HG02943 (cell line): ENCODE measurements around the gene MORN3.
"Not testable (repeated sequence)": the region's sequence is repeated elsewhere in the genome, so short reads cannot be mapped to it uniquely, and the experiment has no call there.

Source experiments
- ATAC-seq: cut with Tn5 transposase; IDR thresholded peaks from one replicate; pipeline ENCODE4 v1.9.1; 2021; ENCODE audit warnings: mild to moderate bottlenecking, low read depth, moderate library complexity; ENCODE audit not compliant: unreplicated experiment

Gene MORN3

GRCh38 chr12:121649322-121649721 is 20.1 kb downstream of the MORN3 start:
- no peak for ATAC-seq

GRCh38 chr12:121648458-121649028 is 20.9 kb downstream of the MORN3 start:
- ATAC-seq = no peak

GRCh38 chr12:121641343-121641630 is 28.2 kb downstream of the MORN3 start:
- ATAC-seq = no peak

GRCh38 chr12:121638298-121639202 is 30.9 kb downstream of the MORN3 start:
- ATAC-seq = no peak

DNA sequence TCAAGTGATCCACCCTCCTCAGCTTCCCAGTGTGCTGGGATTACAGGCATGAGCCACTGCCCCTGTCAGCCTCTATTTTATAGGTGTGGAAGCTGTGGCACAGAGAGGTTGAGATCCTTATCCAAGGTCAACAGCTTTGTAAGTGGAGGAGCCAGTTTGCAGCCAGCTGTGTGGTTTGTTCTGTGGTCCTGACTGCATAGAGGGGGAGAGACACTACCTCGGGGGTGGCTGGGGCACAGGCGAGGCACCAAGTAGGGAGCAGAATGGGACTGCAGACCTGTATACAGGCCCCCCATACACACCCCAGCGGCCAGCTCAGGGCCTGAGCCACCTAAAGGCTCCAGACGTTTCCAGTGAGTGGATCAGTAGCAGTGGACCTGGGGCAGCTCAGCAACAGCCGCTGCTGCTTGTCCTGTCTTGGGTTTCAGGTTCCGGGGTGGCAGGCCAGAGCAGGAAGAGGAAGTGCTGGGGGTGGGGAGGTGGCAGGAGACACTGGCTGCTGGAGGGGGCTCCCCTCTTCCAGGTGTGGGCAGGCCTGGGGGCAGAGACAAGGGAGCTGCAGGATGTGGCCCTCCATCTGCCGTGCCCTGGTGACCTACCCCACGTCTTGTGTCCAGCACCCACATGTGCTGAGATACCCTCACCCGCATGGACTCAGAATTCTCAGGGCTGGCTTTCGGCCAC is 32.1 kb downstream of the MORN3 start:
- no peak for ATAC-seq

DNA sequence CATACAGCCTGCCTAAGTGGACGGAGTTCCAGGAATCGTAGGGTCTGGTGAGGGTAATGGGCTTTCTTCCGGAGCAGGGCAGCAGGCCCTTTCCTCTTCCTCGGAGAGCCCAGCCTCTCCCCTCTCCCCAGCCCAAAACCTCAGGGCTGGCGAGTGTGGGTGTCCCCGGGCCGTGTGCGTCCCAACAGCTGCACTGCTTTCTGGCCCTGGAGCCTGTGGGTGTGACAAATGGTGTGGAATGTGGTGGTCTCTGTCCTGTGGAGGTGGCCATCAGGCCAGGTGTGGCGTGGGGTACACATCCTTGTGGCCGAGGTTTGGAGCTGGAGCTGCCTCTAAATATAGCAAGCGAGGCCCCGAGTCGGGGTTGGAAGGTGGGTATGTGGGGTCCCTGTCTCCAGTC is 34.6 kb downstream of the MORN3 start:
- no peak for ATAC-seq

DNA sequence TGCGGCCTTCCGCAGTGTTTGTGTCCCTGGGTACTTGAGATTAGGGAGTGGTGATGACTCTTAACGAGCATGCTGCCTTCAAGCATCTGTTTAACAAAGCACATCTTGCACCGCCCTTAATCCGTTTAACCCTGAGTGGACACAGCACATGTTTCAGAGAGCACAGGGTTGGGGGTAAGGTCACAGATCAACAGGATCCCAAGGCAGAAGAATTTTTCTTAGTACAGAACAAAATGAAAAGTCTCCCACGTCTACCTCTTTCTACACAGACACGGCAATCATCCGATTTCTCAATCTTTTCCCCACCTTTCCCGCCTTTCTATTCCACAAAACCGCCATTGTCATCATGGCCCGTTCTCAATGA is 35.6 kb downstream of the MORN3 start:
- ATAC-seq = not testable (repeated sequence)

DNA sequence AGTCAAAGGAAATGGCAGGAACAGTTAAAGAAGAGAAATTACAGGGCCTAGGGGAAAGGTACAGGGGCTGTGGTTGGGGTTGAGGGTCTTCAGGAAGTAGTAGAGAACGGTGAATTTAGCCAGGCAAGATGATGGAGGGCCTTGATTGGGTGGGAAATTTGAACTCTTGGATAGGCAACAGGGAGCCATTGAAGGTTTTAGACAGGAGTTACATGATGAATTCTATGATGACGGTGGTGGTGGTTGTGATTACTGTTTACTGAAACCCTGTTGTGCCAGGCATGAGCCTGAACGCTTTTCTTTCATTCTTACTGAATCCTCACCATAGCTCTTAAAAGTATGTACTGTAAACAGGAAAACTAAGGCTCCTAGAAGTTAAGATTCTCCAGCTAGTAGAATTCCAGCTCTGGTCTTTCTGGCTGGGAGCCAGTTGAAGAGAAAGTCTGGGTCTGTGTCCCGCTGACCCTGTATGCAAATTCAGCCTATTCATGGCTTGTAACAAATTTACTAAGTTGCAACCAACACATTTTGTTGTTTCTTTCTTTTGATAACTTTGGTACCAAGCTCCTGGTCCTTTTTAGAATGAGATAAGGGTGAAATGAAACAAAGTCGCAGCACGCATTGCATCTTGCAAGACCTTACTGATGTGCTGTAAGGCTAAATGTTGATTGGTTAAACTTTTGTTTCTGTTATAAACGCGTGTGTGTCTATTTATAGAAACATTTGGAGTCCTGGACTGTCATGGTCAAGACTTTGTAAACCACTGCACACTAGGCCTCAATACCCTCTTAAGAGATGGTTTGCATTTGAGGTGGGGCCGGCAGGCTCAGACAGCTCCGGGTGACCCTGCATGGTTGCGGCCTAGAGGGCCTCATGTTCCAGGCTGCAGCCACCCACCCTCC is 37.1 kb downstream of the MORN3 start:
- ATAC-seq = no peak

GRCh38 chr12:121630791-121631355 is 38.6 kb downstream of the MORN3 start:
- ATAC-seq = no peak

- ATAC-seq = no peak
These were observed 40.9 kb downstream of the MORN3 start for GRCh38 chr12:121628536-121628935.

GRCh38 chr12:121628037-121628436 is 41.4 kb downstream of the MORN3 start:
- no peak for ATAC-seq

DNA sequence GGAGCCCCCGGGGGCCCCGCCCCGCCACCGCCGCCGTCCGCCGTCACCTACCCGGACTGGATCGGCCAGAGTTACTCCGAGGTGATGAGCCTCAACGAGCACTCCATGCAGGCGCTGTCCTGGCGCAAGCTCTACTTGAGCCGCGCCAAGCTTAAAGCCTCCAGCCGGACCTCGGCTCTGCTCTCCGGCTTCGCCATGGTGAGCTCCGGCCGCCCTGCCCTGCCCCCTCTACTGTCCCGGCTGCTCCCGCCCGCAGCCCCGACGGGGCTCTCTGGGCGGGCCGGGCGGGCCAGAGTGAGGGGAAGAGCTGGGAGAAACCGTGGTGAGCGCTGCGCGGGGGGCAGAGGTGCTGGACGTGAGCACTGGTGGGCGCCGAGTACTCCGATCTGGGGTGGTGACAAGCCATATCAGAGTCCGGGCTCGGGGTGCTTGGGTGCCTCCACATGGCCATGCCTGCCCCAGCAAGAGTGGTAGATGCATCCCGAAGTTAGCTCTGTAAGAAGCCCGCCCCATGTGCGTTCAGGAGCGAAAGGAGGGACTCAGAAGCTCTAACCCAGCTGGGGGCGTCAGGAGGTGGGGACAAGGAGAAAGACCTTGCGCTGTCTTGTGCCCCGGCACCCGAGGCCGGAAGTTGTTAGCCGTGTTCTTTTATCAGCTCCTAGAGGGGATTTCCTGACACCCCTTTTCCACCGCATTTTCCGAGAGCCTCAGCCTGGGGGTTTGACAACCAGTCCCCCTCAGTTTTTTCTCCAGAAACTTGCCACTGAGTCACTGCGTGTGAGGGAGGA is 42.4 kb downstream of the MORN3 start:
- peak; percentile 30 for ATAC-seq

DNA sequence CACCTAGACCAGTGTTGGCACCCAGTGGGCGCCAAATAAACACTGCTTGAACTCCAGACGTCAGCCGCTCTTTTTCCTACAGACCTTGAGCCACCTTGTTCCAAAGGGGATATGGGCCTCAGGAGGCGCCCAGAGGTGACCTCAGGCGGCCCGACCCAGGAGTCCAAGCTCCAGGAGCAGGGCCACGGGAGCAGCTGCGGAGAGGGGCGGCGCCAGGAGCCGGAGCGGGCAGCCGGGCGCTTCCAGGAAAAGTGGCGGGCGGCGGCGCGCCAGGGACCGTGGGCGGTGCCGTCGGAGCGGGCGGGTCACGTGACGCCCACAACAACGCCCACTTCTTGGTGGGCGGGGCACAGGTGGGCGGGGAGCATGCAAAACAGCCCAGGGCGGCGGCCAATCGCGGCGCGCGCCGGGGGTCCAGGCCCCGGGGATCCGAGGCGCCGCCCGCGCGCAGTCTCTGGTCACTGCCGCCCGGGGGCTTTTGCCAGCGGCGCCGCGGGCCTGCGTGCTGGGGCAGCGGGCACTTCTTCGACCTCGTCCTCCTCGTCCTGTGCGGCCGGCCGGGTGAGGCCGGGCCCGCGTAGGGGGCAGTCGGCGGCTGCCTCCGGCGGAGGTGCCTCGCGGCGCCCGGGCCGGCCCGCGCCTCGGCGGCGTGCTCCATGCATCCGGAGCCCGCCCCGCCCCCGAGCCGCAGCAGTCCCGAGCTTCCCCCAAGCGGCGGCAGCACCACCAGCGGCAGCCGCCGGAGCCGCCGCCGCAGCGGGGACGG is 43.2 kb downstream of the MORN3 start, which contains the start of gene ORAI1:
ORAI1 (plus strand) TSS at position 444 of the 766 bp plus-strand sequence.
- peak; percentile 58 for ATAC-seq

DNA sequence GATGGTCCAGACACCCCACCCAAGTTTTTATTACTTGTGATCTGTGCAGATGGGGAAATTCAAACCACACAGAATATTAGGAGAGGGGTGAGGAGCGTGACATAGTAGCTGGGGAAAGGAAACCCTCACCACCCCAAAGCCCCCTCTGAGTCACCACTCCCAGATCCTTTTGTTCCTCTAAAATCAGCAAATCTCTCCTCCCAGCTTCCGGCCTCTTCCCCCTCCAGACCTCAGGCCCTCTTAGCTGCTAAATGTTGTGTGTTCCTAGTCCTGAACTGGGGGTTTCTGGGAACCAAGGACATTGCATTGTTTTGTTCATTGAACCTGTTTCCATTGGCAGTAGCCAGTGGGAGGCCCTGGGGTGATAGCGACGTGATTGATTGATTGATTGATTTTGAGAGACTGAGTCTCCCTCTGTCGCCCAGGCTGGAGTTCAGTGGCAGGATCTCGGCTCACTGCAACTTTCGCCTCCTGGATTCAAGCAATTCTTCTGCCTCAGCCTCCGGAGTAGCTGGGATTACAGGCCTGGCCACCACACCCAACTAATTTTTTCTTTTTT is 49.0 kb downstream of the MORN3 start:
- no peak for ATAC-seq

DNA sequence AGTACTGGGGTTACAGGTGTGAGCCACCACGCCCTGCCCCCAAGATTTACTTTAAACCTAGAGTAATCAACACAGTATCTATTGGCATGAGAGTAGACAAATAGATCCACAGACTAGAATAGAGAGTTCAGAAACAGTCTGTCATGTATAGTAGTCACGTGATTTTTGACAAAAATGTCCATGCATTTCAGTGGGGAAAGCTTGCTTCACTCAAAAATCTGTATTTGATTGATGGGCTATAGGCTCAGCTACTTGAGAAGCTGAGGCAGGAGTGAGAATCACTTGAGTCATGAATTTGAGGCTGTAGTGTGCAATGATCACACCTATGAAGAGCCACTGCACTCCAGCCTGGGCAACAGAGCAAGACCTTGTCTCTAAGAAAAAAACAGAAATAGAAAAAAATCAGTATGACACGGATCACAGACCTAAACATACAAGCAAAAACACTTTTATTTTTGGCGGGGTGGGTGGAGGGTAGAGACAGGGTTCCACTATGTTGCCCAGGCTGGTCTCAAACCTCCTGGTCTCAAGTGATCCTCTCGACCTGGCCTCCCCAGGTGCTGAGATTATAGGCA is 50.7 kb downstream of the MORN3 start:
- ATAC-seq = no peak

GRCh38 chr12:121614872-121615467 is 54.5 kb downstream of the MORN3 start:
- ATAC-seq = no peak

- ATAC-seq = no peak
These were observed 56.0 kb downstream of the MORN3 start for GRCh38 chr12:121613462-121613861.

DNA sequence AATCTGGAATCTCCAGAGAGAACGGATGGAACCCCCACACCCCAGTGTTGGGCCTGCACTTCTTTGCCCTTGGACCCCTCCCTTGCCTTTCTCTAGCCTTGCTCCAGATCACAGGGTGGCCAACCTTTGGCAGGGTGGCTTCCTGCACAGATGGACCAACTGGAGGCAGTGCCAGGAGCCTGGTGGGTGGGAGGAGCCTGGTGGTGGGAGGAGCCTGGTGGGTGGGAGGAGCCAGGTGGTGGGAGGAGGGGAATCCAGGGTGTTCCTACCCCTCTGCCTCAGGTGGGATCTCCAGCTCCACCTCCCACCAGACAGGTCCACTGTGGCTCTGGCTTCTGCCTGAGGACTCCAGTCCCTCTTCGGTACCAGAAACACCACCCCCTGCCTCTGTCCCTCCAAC is 58.1 kb downstream of the MORN3 start:
- no peak for ATAC-seq
